Upper lobe of left lung (tissue), 4 donors: ENCODE data around the gene ANGPT4.

Source experiments
- CTCF ChIP-seq, 6 experiments: fragments of 450-650 bp in 4 of 6; fragments of 200-600 bp in 2 of 6; sonication (generic) in 2 of 6; IDR thresholded peaks; one replicate each; pipeline ENCODE4 v1.5.1; 2016 to 2019; ENCODE audit warnings: antibody characterized with exemption in 6 of 6
- POLR2A ChIP-seq, 4 donors: fragments of 450-650 bp; IDR thresholded peaks; one replicate each; pipeline ENCODE4 v1.5.1; 2016 to 2017; ENCODE audit warnings: antibody characterized with exemption in 4 of 4, mild to moderate bottlenecking in 2 of 4
- POLR2AphosphoS5 ChIP-seq, 2 donors: sonication (generic); formaldehyde crosslinking; IDR thresholded peaks; one replicate each; pipeline ENCODE4 v1.5.1; 2017; ENCODE audit warnings: antibody characterized with exemption in 2 of 2

- TF ChIP-seq CTCF (IDR thresholded peaks at IDR 0.05), result no peak
- no peak for TF ChIP-seq POLR2A (IDR thresholded peaks at IDR 0.05)
- TF ChIP-seq POLR2AphosphoS5 (IDR thresholded peaks at IDR 0.05), result no peak
These were observed 83.0 kb downstream of the ANGPT4 start for GRCh38 chr20:833121-833449.
